GM18526 (cell line): ENCODE results near the gene CHI3L2.

Experiments
- POLR2A ChIP-seq: IDR thresholded peaks from 3 replicates; pipeline ENCODE4 v1.6.1; 2011; ENCODE audit not compliant: insufficient read length; ENCODE audit errors: extremely low read depth

Gene CHI3L2

DNA sequence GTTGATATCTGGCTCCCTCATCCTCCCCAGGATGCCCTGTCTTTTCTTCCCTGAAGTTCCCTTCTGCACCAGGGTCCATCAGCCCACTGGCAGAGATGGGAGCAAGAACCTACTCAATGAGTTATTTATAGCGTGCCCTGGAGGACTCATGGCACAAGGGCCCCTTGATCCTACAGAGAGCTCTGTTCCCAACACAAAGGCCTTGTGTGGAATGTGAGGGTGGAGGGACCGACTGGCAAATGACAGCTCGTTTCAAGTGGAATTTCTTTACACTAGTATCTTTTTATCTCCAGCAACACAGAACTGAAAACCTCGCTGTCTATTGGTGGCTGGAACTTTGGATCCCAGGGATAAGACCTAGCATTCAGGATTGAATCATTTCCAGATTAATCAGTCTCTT is 22.4 kb downstream of the CHI3L2 start:
- no peak for TF ChIP-seq POLR2A

DNA sequence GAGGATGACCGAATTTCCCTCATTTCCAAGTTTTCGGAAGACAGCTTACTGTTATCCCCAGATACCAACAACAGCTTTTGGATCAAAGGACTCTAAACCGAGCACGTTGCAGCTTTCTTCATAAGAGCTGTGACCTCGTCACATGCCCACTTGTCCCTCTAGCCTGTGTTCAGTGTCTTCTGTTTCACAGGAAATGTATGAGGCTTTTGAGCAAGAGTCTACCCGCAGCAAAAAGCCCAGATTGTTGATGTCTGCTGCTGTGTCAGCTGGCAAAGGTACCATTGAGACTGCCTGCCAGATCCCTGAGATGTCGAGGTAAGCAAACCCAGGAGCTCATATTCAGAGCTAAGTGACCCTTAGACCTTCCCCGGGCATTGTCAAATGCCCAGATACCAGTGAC is 24.1 kb downstream of the CHI3L2 start:
- no peak for TF ChIP-seq POLR2A

DNA sequence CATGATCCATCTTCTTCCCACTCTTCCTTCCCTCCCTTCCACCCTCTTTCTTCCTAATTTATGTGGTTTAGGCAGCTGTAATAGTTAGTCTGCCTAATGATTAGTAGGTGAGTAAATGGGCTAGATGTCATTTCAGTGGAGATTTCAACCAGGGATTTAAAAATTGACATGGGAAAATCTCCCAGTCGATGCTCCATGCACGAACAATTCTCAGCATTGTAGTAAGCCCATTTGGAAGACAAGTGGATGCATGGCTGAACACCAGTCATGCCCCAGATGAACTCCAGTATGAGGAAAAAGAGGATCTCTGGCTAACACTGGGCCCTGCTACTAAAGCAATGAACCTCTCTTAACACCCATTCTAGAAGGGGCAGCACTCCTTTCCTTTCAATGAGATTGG is 25.3 kb downstream of the CHI3L2 start:
- TF ChIP-seq POLR2A = no peak

DNA sequence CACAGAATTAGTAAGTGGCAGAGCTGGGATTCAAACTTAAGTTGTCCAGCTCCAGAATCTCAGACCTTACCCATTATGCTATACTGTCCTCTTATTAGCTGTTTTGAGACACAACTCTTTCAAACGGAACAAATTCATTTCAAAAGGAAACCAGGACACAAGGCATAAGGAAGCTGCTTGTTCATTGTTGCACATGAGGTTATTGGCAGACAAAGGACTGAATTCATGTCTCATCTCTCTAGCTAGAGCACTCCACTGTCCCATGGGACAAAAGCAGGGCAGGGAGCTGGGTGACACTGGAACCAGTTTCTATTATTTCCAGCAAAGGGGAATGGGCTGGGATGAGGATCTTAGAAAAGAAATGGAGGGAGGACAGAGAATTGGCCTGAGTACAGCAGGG is 26.4 kb downstream of the CHI3L2 start:
- TF ChIP-seq POLR2A = no peak

DNA sequence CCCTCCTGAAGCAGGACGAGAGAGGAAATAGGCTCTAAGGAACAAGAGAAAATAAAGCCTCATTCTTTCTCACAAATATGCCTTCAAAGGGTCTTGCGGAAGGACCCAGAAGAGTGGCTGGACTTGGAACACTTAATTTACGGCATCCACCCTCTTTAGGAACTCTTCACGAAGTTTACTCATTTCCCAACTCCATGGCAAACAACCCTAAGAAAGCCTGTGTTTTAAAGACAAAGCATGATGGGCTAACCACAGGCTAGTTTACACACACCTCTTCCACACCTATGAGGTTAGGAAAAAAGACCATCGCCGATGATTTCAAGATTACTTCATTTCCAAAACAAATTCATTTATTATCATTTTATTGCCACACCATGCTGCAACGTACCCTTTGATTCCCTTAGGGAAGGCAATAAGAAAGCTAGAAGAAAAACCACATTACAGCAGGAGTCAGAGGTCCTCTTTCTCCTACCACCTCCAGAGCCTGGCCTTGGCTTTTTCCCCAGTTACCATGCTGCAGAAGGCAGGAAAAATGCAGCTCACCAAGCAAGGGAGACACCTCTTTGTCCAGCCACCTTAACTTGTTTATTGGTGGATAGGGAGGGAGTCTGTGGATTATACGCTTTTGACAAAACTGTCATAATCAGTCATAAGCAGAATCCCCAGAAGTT is 29.6 kb downstream of the CHI3L2 start:
- TF ChIP-seq POLR2A = no peak

DNA sequence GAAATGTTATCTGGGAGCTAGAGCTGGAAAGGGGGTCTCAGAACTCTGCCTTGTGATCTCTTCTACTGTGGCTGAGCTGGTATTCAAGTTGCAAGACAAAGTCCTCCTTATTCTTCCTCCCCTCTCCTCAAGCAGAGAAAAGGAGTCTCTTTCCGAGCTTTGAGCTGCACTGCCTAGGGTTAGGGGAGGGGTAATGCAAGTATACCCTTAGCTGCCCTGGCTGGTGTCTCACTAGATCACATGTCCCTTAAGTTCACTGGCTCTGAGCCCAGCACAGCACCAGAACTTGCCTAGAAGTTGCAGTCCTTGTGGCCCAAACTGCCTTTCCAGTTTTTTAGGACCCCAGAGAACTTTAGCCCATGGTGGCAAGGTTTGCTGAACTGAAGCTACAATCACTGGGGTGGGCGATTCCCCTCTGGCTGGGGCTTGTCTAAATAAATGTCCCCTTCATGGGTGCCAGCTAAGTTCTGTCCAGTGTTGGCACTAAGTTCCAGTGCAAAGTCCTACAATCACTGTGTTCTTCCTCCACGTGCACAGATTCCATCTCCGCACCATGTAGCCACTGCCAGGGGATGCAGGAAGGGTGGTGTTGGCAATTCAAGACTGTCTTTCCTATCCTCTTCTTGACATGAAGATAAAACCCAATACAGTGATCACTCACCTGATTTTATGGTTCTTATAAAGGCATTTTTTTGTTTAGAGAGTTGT is 40.4 kb downstream of the CHI3L2 start:
- no peak for TF ChIP-seq POLR2A

DNA sequence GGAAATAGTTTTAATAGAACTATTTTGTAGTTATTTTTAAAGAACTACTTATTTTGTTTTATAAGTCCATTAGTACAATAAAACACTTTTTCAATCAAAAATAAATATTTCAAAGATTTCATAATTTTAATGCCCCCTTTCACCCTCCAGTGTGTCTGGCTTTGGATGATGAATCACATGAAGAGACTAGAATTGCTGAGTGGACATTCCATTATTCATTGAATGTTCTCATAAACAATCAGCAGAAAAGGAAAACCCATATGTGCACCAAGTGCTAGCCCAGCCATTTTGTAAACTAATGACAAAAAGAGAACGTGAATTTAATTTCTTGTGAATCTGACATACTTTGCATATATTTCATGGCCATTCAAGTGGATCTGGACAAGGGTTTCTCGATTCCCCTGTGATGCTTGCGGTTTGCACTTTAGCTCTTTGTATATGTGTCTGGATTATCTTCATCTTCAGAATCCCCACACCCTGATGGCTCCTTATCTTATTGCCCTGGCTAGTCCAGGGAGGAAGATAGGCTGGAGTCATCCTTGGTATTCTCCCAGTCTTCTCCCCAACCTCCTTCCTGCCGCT is 42.4 kb downstream of the CHI3L2 start:
- TF ChIP-seq POLR2A = no peak

DNA sequence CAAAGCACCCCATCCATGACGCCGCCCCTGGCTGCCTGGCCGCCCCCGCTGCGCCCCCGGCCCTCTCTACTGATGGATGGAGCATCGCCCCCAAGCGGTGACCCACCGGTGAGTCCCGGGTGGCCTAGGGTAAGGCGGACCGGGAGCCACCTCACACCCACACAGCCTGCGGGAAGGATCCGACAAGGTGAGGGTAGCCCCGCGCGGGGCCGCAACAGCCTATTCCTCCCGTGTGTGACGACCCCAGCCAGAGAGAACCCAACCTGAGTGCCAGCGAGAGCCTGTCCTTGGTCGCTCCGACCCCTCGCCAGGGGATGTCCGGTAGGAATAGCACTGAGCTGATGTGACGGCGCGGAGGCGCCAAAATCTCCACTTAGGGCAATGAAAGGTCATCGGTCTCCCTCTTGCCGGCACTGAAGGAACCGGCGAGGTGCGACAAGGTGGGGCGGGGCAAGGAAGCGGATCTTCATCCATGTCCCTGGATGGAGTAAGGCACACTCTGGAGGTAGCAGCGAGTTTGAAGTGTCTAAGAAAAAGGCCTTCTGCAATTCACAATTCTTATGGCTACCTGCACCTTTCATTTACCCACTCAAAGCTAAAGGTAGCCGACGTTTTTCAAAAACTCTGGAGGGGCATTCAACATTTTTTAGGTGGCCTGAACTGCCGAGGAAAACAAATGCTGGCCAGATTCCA is 43.4 kb downstream of the CHI3L2 start:
- TF ChIP-seq POLR2A = no peak

DNA sequence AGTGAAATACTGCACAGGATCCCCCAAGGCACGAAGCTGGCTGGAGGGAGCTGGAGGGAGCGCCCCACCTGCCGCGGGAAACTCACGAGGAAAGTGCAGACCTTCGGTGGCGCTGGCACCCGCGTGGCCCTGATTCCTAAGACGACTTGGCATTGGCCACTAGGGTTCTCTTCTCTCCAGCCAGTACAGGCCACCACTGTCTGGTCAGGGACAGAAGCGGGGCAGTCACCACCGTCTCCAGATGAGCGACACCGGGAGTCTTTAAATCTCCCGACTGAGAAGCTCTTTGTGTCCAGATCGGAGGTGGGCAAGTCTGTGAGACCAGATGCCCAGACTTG is 43.9 kb downstream of the CHI3L2 start:
- no peak for TF ChIP-seq POLR2A

DNA sequence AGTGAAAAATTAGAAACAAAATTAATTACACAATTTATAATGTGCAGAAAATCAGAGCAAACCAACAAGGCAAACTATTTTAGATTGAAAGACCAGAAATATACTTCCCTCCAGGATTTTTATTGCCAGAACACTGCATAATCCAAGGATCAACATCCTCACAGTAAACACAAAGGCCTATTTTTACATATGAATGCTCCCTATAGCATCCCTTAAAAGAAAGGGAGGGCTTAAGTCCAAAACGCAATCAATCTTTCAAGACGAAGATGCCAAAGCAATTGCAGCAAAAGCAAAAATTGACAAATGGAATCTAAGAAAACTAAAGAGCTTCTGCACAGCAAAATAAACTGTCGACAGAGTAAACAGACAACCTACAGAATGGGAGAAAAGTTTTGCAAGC is 44.6 kb downstream of the CHI3L2 start:
- no peak for TF ChIP-seq POLR2A

DNA sequence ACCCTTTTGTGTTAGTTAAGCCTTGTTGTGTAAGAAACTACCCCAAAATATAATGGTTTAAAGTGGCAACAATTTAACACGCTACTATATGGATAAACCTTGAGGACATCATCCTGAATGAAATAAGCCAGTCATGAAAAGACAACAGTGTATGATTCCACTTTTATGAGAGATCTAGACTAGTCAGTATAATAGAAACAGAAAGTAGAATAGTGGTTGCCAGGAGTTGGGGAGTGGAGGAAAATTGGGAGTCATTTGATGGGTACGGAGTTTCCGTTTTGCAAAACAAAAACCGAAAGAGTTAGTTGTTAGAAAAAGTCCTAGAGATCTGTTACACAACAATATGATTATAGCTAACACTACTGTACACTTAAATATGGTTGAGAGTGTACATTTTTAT is 47.1 kb downstream of the CHI3L2 start:
- no peak for TF ChIP-seq POLR2A

DNA sequence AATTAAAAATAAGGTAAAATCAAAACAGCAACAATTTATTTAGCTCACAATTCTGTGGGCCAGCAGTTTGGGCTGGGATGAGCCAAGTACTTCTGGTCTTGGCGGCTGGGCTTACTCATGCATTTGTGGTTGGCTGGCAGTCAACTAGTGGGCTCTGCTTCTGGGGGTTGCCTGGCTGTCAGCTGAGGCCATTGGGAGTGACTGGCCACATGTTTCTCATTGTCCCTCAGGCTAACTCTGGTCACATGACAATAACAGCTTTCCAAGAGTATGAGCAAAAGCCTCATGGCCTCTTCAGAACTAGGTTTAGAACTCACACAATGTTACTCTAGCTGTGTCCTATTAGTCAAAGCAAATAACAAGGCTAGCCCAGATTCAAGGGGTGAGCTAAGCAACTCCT is 47.6 kb downstream of the CHI3L2 start:
- no peak for TF ChIP-seq POLR2A

DNA sequence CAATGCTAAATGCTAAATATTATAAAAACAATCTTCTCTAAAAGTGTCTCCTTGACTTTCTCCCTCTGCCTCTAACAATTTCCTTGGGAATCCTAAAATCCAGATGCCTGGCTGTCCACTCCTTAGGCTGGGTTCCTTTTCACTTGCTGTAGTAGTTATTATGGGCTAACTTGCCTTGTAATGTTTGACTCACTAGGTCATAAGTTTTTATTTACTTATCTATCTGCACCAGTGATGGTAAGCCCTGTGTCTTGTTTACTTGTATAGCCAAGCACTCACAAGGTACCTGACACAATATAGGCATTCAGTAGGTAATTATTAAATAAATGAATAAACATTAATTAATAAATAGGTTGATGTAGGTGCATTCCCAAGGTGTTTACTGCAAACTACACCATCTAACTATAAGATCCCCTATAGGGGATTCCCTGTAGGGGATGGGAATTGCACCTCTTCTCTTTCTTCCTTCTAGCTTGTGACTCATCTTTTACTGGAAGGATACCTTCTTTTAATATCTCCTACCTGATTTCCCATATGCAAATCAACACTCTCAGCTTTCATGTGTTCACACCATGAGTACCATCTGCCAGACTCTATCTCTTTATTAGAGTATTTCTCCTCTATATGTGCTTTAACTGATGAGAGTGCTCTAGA is 48.4 kb downstream of the CHI3L2 start:
- TF ChIP-seq POLR2A = no peak

DNA sequence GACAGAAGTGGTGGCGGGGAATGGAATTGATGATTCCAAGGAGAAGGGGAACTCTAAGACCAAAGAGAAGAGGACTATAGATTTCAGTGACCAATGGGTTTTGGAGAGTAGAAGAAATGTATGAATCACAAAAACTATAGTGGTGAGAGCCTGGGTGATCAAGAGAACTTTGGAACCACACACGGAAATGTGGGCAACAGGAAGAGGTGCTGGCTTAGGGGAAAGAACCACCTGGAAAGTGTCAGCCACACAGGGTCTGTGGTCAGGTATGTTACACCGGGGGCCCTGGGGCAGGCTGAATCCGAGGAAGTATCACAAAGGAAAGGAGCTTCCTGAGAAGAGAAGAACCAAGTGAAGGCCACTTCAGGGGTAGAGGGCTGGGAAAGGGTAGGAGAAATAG is 51.6 kb downstream of the CHI3L2 start:
- TF ChIP-seq POLR2A = no peak

DNA sequence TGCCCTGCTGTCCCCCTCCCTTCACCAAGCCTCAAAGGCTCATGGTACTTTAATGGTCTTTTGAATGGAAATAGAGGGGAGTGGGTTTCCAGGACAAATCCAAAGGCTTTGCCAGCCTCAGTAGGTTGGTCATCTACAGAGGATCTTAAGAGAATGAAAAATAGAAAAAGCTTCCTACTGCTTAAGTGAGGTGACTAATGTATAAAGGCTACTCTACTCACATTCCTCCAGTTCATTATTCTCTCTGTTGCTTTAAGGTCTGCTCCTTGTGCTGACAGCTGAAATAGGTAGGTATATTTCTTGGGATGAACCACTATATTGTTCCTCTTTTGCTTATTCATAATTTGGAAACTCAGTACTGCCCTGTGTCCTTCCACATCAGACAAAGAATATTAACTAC is 52.8 kb downstream of the CHI3L2 start:
- TF ChIP-seq POLR2A = no peak

DNA sequence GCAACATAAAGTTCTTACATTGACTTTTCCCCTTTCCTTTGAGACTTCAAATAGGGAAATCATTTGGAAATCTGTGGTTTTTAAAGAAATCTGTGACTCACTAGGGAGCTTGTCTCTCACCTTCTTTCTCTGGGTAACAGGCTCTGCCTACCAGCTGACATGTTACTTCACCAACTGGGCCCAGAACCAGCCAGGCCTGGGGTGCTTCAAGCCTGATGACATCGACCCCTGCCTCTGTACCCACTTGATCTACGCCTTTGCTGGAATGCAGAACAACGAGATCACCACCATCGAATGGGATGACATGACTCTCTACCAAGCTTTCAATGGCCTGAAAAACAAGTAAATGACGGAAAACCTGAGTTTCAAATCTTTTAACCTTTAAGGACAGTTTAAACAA is 53.9 kb downstream of the CHI3L2 start:
- no peak for TF ChIP-seq POLR2A
